Stimulated activated CD4-positive, alpha-beta T cell treated with anti-CD3 and anti-CD28 coated beads, Interleukin-1b, Interleukin-23, amount 100 ng/mL, for 48 hours (primary cell): Measurements from ENCODE around the gene SCUBE2.
"Not testable (repeated sequence)": the region's sequence is repeated elsewhere in the genome, so short reads cannot be mapped to it uniquely, and the experiment has no call there.

Experiments used
- DNase-seq: peaks from one replicate; pipeline ENCODE4 v3.0.0-alpha.2; 2020

SCUBE2 gene

GRCh38 chr11:9039863-9040262, 51.5 kb downstream of the SCUBE2 start:
- DNase-seq = no peak

- DNase-seq = no peak
Observed at GRCh38 chr11:9039198-9039597, 52.2 kb downstream of the SCUBE2 start.

- no peak for DNase-seq
Observed at GRCh38 chr11:9038541-9038940, 52.9 kb downstream of the SCUBE2 start.

- no peak for DNase-seq
Observed at GRCh38 chr11:9037963-9038362, 53.4 kb downstream of the SCUBE2 start.

GRCh38 chr11:9037046-9037780, 54.2 kb downstream of the SCUBE2 start:
- no peak for DNase-seq

- DNase-seq = no peak
Observed at GRCh38 chr11:9030601-9031000, 60.8 kb downstream of the SCUBE2 start.

- DNase-seq = no peak
Observed at GRCh38 chr11:9029422-9029821, 62.0 kb downstream of the SCUBE2 start.

- DNase-seq = no peak
Observed at GRCh38 chr11:9028581-9028980, 62.8 kb downstream of the SCUBE2 start.

- DNase-seq = no peak
Observed at GRCh38 chr11:9025101-9025850, 66.1 kb downstream of the SCUBE2 start.

GRCh38 chr11:9022961-9023680, 68.3 kb downstream of the SCUBE2 start:
- no peak for DNase-seq

GRCh38 chr11:9020916-9021315, 70.5 kb downstream of the SCUBE2 start:
- no peak for DNase-seq

- DNase-seq = no peak
Observed at GRCh38 chr11:9019861-9020260, 71.5 kb downstream of the SCUBE2 start.

GRCh38 chr11:9017773-9018172, 73.6 kb downstream of the SCUBE2 start:
- DNase-seq = no peak

GRCh38 chr11:9016916-9017642, 74.3 kb downstream of the SCUBE2 start:
- DNase-seq = no peak

- peak; percentile 63 for DNase-seq
Observed at GRCh38 chr11:9015677-9016076, 75.7 kb downstream of the SCUBE2 start.

- DNase-seq = no peak
Observed at GRCh38 chr11:9014826-9015225, 76.6 kb downstream of the SCUBE2 start.

GRCh38 chr11:9013373-9013772, 78.0 kb downstream of the SCUBE2 start:
- DNase-seq = no peak

- DNase-seq = not testable (repeated sequence)
Observed at GRCh38 chr11:9009538-9009937, 81.9 kb downstream of the SCUBE2 start.

- DNase-seq = no peak
Observed at GRCh38 chr11:9008661-9009060, 82.7 kb downstream of the SCUBE2 start.

- no peak for DNase-seq
Observed at GRCh38 chr11:9008011-9008550, 83.3 kb downstream of the SCUBE2 start.

- DNase-seq = no peak
Observed at GRCh38 chr11:9005087-9005486, 86.3 kb downstream of the SCUBE2 start.

GRCh38 chr11:9004183-9004926, 87.0 kb downstream of the SCUBE2 start:
- no peak for DNase-seq
